Heart left ventricle (tissue), 16 donors: ENCODE measurements around the gene KIFAP3. TPM values are rescaled to one million over a fixed set of nuclear protein-coding genes. Genes with fewer than 3 reads are reported as not detected.

Source experiments
- ATAC-seq, 4 donors: fragments of 200-7000 bp; cut with Tn5 transposase; one replicate each; pipeline ENCODE4 v1.9.1; 2020 to 2022; ENCODE audit warnings: moderate library complexity in 4 of 4, mild to moderate bottlenecking in 3 of 4, moderate number of reproducible peaks in 1 of 4
- DNase-seq, 5 donors: peaks; one replicate each; pipeline ENCODE4 v3.0.0-alpha.2; 2020
- H3K27ac ChIP-seq, 12 donors: fragments of 200-600 bp; sonication (generic) in 4 of 12; one replicate each; pipeline versions ENCODE4 v1.5.0 to v1.8.0; 2016 to 2022; ENCODE audit warnings: mild to moderate bottlenecking in 2 of 12
- H3K27me3 ChIP-seq, 9 donors: fragments of 200-600 bp; sonication (generic) in 2 of 9; one replicate each; pipeline versions ENCODE4 v1.5.1 to v1.8.0; 2016 to 2022; ENCODE audit warnings: mild to moderate bottlenecking in 3 of 9
- H3K36me3 ChIP-seq, 9 donors: fragments of 200-600 bp; sonication (generic) in 2 of 9; one replicate each; pipeline versions ENCODE4 v1.5.0 to v1.8.0; 2018 to 2022; ENCODE audit warnings: mild to moderate bottlenecking in 2 of 9
- H3K4me1 ChIP-seq, 12 donors: fragments of 200-600 bp; sonication (generic) in 4 of 12; one replicate each; pipeline versions ENCODE4 v1.5.0 to v1.8.0; 2016 to 2022; ENCODE audit warnings: mild to moderate bottlenecking in 3 of 12
- H3K4me3 ChIP-seq, 12 donors: fragments of 200-600 bp; sonication (generic) in 4 of 12; one replicate each; pipeline versions ENCODE4 v1.5.0 to v1.8.0; 2017 to 2022; ENCODE audit warnings: mild to moderate bottlenecking in 9 of 12, moderate library complexity in 4 of 12
- H3K9me3 ChIP-seq, 12 donors: fragments of 200-600 bp; sonication (generic) in 4 of 12; one replicate each; pipeline versions ENCODE4 v1.5.0 to v1.8.0; 2016 to 2022; ENCODE audit warnings: mild to moderate bottlenecking in 1 of 12
- CTCF ChIP-seq, 12 donors: fragments of 200-600 bp; sonication (generic) in 4 of 12; IDR thresholded peaks; one replicate each; pipeline versions ENCODE4 v1.5.0 to v1.8.0; 2018 to 2022; ENCODE audit warnings: antibody characterized with exemption in 12 of 12, mild to moderate bottlenecking in 5 of 12
- POLR2A ChIP-seq, 2 donors: fragments of 450-650 bp; IDR thresholded peaks; one replicate each; pipeline ENCODE4 v1.6.1; 2017; ENCODE audit warnings: antibody characterized with exemption in 2 of 2, mild to moderate bottlenecking in 2 of 2, moderate library complexity in 2 of 2
- WGBS, 4 donors: extraction: QIAGEN DNeasy Blood & Tissue Kit in 2 of 4; methylation state at CpG; one replicate each; pipeline versions ENCODE4 v1.1.5 to v1.1.7; 2013 to 2018; 5-methylcytosine and 5-hydroxymethylcytosine counted together
- intact Hi-C, 10 donors: fragments of 100-400 bp; cut with DNase I; formaldehyde crosslinking; loops; one replicate each; pipeline versions ENCODE4 v1.11.1 to v1.14.2; 2022
- polyA plus RNA-seq, 2 donors: library from polyadenylated mRNA; stranded (reverse); fragments of 200-250 nt; gene quantifications; one replicate each; pipeline ENCODE4 v1.2.3, GENCODE V29; 2013
- total RNA-seq, 9 donors: library from RNA; depleted of rRNA in 2 of 9; stranded (reverse); fragments of >200 nt in 2 of 9; fragmentation: NEBNext Ultra II Directional in 3 of 9; extraction: Animal tissue kit (Norgen Biotek cat#: 25700) in 3 of 9; gene quantifications; one replicate each; pipeline versions ENCODE4 v1.1.0 to v1.2.4, GENCODE V29; 2016 to 2023
- donor health status: ischemic (EF 13 %, LVEDD 7.1; RV severe dilation, severe dysfunction).
- donor health status: healthy with polysubstance abuse.
- donor health status: DM: no; HTN: yes; CAD: no.
- donor health status: DM: no; HTN: no; CAD: no.
- donor health status: ischemic (EF 25% LVEDD 6.9; RV normal size, moderate dysfunction).
- donor health status: ischemic (EF 25% LVEDD 5.7; RV mildly dilated, moderate dysfunction).
- donor health status: healthy.
- donor health status: DM: yes; HTN: yes; CAD: no.
- donor health status: ischemic (EF 35%, LVEDD 5.7; RV mildly dilated, moderate dysfunction).
- donor health status: nonischemic (EF 11% LVEDD 7.7; RV severe dilation, severe dysfunction).
- donor health status: DM: yes; HTN: yes; CAD: no.
- donor health status: PGD.
- donor health status: ischemic (EF 29% LVEDD 5.4; RV normal size, mild dysfunction).
- donor health status: nonischemic (EF 23%, LVEDD 6.1; RV moderate dilation, normal function).

Gene KIFAP3
- total and polyA plus RNA-seq, 11 donors: 14.0 to 75.0 (median 53.5) TPM

- peak overlapping the region in 5 of 12 donors; percentile 25 to 59 (median 37) for H3K27ac ChIP-seq
- ATAC-seq (peak in 1 of 4 donors; percentile 57), DNase-seq (no peak)
- H3K27me3 ChIP-seq: no peaks in the 10 kb centered on the region
- intact Hi-C loops: loop anchor here in 5 of 10 donors (5.0 to 10.0 kb wide), 8 partner anchors 739 to 1009 kb away; partner anchors contain the start of genes MROH9 (in 1 of the 5) and PRRX1 (in 1 of the 5)
- TF ChIP-seq CTCF (IDR thresholded peaks at IDR 0.05): no peak
- no peak for TF ChIP-seq POLR2A (IDR thresholded peaks at IDR 0.05)
- H3K36me3 ChIP-seq: peaks cover 0 to 14% (median 5%) of the 10 kb centered on the region in 9 donors
- 64 to 74% (median 70%) methylated on average over 3 of the region's 3 CpGs for WGBS, 4 donors
- H3K4me3 ChIP-seq: no peak overlapping the region
- H3K9me3 ChIP-seq: no peaks in the 10 kb centered on the region
- H3K4me1 ChIP-seq: peaks cover 0 to 14% (median 5%) of the 10 kb centered on the region in 12 donors
Measured at GRCh38 chr1:169925505-169926482, 148.7 kb downstream of the KIFAP3 start.

GRCh38 chr1:169924829-169925228 is 149.7 kb downstream of the KIFAP3 start:
- ATAC-seq (peak in 2 of 4 donors; percentile 45 to 65), DNase-seq (no peak)
- H3K9me3 ChIP-seq: no peaks in the 10 kb centered on the region
- H3K36me3 ChIP-seq: peaks cover 0 to 23% (median 9%) of the 10 kb centered on the region in 9 donors
- peaks cover 0 to 14% (median 5%) of the 10 kb centered on the region in 12 donors for H3K4me1 ChIP-seq
- 45 to 65% (median 50%) methylated on average over 2 of the region's 2 CpGs for whole genome bisulfite sequencing, 4 donors
- TF ChIP-seq POLR2A (IDR thresholded peaks at IDR 0.05): no peak
- no peak for TF ChIP-seq CTCF (IDR thresholded peaks at IDR 0.05)
- H3K27me3 ChIP-seq: no peaks in the 10 kb centered on the region
- peak overlapping the region in 5 of 12 donors; percentile 25 to 37 (median 32) for H3K27ac ChIP-seq
- H3K4me3 ChIP-seq: no peak overlapping the region
- intact Hi-C loops: loop anchor here in 5 of 10 donors (5.0 to 10.0 kb wide), 9 partner anchors 552 to 1010 kb away; partner anchors contain the start of genes MROH9 (in 1 of the 5) and PRRX1 (in 1 of the 5)

- no peak overlapping the region for H3K27ac ChIP-seq
- no peak for DNase-seq
- H3K9me3 ChIP-seq: no peaks in the 10 kb centered on the region
- TF ChIP-seq CTCF (IDR thresholded peaks at IDR 0.05) (no peak), POLR2A (IDR thresholded peaks at IDR 0.05) (no peak)
- peaks cover 0 to 31% (median 14%) of the 10 kb centered on the region in 9 donors for H3K36me3 ChIP-seq
- ATAC-seq: no peak
- no peaks in the 10 kb centered on the region for H3K27me3 ChIP-seq
- intact Hi-C loops: loop anchor here in 3 of 10 donors (5.0 to 10.0 kb wide), 6 partner anchors 553 to 1011 kb away; partner anchors contain the start of genes MROH9 (in 1 of the 3) and PRRX1 (in 1 of the 3)
- H3K4me3 ChIP-seq: no peak overlapping the region
- peaks cover 0 to 14% (median 5%) of the 10 kb centered on the region in 12 donors for H3K4me1 ChIP-seq
- 94 to 97% (median 95%) methylated on average over 2 of the region's 2 CpGs for WGBS, 4 donors
Measured at GRCh38 chr1:169924063-169924462, 150.4 kb downstream of the KIFAP3 start.

- no peak overlapping the region for H3K4me3 ChIP-seq
- H3K9me3 ChIP-seq: no peaks in the 10 kb centered on the region
- 96 to 99% (median 97%) methylated on average over 4 of the region's 4 CpGs for WGBS, 4 donors
- H3K27ac ChIP-seq: no peak overlapping the region
- peaks cover 0 to 48% (median 14%) of the 10 kb centered on the region in 9 donors for H3K36me3 ChIP-seq
- DNase-seq (no peak), ATAC-seq (no peak)
- peaks cover 0 to 14% (median 5%) of the 10 kb centered on the region in 12 donors for H3K4me1 ChIP-seq
- TF ChIP-seq CTCF (IDR thresholded peaks at IDR 0.05) (no peak), POLR2A (IDR thresholded peaks at IDR 0.05) (no peak)
- H3K27me3 ChIP-seq: no peaks in the 10 kb centered on the region
- intact Hi-C loops: loop anchor here in 3 of 10 donors (5.0 to 10.0 kb wide), 6 partner anchors 556 to 1014 kb away; partner anchors contain the start of genes MROH9 (in 1 of the 3) and PRRX1 (in 1 of the 3)
Measured at GRCh38 chr1:169921080-169921479, 153.4 kb downstream of the KIFAP3 start.
